ENCODE results near the gene GRAMD1B.
A peak's percentile ranks its signal among the peaks of the same experiment; 100 is the strongest.
"Not testable (repeated sequence)": the region's sequence is repeated elsewhere in the genome, so short reads cannot be mapped to it uniquely, and the experiment has no call there.

GRAMD1B gene

DNA sequence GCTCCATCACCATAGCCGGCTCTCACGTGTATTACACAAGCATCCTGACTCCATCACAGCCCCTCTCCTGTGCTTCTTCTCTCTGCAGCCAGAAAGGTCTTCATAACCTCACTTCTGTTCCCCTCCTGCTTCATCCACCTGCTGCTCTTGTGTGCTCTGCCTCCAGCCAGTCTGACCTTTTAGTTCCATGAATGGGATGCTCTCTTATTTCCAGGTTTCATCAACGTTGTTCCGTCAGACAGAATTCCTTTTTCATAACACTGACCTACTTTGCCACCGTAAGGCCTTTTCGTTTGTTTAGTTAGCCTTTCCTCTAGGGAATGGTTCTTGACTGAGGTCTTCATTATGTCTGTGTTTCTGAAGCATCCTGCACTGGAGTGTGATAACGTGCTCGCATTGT, 18.8 kb downstream of the GRAMD1B start:
- no peak for DNase-seq

DNA sequence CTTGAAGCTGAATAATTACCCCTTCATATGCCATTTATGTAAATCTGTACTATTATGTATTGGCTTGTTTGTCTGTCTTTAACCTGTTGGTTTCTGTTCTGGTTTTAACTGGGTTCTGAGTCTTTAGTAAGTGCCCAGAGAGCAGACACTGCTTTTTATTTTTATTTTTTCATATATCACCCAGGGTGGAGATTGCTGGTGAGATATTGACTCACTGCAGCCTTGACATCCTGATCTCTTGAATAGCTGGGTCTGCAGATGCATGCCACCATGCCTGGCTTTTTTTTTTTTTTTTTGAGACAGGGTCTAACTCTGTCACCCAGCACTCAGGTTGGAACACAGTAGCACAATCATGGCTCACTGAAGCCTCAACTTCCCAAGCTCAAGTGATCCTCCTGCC, 19.4 kb downstream of the GRAMD1B start:
- DNase-seq: no peak

DNA sequence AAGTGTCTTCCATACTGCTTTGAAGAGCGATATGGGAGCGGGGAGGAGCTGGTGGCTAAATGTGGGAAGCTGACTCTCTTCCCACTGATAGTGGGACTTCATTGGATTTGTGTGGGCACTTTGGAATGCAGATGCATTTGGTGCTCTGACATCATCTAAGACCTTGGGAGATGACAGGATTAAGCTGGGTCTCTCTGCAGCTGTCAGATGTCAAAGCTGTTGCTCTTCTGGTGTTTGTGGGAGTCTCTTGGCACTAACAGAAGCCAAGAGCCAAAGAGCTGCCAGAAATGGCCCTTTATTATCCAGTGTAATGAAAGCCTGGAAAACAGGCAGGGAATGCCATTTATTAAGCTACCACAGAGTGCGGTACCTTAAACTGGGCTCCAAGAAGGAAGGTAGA, 20.6 kb downstream of the GRAMD1B start:
- DNase-seq: peak in 1 of 2 experiments; percentile 64

DNA sequence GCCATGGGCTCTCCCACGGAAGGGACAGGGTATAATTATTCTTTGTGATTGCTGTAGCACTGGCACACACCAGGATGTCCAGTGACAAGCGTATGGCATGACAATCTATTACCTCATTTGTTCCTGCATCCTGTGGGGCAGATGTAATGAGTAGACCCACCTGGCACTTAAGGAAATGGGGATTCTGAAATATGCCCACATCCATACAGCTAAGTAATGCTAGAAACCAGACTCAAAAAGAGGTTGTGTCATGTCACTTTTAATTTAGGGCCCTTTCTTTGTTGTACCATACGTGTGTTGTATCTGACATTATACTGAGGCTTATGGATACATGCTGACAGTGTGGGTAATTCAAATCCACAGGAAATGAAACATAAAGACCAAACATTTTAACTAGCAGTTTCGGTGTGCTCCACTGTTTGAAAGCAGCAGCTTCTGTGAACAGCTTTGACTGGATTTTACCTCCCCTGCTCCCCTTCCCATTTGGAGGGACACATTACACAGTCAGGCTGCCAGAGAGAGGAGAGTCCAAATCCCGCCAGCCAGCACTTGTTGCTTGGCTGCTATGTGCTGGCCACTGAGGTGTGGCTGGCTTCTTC, 21.2 kb downstream of the GRAMD1B start:
- no peak for DNase-seq

DNA sequence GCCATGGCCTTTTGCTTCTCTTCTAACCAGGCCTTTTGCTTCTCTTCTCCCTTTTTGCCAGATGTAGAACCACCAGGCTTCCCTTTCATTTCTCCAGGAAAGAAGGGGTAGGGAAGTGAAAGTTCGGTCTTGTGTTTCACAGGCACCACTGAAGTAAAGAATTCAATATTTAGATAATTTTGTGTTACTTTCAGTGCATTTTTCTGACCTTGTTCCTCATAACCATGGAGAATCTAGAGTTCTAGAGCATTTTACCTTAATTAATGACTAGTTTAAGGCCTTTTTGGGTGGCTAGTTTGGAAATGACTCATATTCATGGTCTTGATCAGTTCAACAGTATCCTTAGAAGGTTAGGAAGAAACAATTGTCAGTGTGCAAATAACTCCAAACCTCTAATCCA, 22.7 kb downstream of the GRAMD1B start:
- DNase-seq: no peak

DNA sequence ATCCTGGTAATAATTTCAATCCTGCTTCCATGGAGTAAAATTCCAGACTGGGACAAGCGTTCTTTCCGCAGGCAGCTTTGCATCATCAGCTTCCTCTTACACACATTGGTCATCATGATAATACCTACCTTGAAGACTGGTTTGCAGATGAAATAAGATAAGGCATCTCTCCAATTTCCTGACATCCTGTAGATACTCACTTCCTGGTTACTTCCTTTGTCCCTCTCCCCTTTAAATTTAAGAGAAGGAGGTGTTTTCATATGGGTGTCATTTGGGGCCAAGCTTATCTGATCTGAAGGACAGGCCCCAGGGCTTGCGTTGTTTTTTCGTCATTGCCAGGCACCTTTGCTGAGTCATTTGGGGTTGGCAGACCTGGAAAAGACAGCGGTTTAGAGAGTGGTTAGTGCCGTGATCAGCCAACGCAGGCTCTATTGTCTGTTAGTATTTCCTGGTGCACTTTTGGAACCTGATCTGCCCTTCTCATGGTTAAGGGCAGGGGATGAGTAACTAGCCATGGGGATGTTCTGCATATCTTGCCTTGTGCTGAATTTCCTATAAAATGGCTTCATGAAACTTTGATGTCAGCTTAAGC, 24.1 kb downstream of the GRAMD1B start:
- DNase-seq: no peak

DNA sequence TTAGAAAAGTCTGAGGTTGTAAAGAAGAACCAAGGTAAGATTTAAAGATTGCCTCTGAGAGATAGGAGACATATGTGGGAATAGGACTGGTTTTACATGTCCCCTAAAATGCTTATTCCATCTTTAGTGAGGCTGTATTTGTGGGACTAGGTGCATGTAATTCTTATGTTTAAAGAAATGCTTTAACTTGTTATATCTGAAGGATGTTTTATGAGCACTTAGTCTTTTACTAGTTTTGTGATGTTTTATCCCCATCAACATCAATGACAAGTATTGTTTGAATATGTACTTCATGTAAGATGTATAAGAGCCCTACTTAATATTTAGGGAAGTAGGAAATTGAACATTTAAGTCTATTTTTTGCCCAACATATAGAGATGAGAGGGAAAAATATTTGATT, 24.7 kb downstream of the GRAMD1B start:
- no peak for DNase-seq

DNA sequence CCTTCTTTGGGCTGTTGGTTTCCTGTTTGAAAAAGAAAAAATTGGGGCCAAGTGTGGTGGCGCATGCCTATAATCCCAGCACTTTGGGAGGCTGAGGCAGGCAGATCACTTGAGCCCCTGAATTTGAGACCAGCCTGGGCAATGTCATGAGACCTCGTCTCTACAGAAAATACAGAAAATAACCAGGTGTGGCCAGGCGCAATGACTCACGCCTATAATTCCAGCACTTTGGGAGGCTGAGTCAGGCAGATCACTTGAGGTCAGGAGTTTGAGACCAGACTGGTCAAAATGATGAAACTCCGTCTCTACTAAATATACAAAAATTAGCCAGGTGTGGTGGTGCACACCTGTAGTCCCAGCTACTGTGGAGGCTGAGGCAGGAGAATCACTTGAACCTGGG, 26.4 kb downstream of the GRAMD1B start:
- not testable (repeated sequence) for DNase-seq

DNA sequence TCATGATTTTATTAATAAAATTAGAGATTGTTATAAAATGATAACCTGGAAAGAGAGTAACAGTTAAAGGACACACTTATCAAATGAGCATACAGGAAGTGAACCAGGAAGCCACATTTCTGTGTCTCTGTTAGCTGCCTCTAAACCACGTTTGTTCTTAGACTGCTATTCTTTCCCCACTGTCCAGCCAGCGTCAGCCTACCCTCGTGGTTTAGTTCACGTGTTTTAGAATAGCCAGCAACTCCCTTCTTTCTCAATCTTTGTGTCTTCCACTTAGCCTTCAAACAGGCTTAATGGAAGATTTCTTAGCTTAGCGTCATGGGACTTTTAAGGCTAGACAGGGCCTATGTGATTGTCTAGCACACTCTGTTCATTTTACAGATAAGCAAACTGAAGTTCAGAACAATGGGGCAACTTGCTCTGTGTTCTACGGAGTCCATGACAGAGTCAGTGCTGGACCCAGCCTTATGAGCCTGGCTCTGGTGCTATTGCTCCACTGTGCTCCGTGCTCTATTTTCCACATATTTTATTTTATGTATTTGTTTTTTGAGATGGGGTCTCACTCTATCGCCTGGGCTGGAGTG, 27.2 kb downstream of the GRAMD1B start:
- DNase-seq: no peak

DNA sequence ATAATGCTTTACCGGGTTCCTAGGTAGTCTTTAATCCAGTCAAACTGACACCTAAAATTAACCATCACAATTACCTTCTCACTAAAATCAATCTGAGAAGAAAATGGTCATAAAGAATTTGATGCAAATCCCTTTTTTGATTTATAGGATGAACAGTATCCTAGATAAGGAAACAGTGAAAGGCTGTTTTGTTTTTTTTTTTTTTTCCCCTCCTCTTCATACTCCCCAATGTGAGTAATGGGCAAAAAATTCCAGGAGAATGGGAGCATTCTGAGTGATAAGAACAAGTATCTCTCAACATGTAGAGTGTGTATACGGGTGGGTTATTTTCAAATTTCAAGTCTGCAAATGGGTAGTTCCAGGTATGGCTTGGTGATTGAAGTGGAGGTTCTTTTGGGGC, 28.4 kb downstream of the GRAMD1B start:
- no peak for DNase-seq

DNA sequence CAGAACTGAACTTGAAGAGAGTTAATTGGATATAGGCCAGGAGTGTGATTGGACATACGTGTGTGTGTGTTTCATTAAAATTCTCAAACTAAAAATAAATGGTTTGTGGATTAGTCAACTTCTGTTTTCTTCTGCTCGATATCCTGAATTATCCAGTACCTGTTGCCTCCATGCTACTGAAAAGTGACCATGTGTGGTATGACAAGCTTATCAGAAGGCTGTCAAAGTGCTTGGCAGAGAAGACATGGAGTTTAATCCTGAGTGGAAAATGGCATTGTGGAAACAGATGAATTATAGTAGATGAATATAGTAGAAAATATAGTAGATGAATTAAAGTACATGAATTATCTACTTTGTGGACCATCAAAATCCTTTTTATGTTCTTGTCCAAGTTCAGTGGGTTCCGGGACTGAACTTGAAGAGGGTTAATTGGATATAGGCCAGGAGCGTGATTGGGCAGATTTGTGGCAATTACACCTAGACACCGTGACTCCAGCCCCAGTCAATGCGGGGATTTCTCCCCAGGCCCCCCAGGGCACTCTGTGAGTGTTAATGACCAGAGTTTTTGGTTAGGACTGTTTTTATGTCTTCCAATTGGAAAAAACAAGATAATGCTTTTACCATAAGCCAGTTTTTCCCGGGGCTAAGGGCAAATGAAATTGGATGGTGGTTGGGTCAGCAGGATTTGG, 30.1 kb downstream of the GRAMD1B start:
- DNase-seq: no peak

DNA sequence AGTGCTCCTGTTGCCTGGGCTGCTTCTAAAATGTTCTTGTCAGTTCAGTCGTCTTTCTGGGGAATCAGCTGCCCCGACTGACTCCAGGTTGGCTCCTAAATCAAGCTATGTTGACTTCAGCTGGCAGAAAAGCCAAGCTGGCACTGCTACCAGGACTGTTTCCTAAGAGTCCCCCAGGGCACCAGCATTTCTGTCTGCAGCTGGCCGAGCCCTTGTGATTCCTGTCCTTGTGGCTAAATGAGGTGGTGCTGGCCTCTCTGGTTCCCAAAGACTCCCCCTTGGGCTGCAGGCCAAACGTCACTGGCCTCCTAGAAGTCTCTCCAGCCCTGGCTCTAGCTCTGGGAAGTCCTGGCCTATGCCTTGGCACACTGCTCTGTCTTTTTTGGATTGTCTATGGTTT, 31.1 kb downstream of the GRAMD1B start:
- no peak for DNase-seq

DNA sequence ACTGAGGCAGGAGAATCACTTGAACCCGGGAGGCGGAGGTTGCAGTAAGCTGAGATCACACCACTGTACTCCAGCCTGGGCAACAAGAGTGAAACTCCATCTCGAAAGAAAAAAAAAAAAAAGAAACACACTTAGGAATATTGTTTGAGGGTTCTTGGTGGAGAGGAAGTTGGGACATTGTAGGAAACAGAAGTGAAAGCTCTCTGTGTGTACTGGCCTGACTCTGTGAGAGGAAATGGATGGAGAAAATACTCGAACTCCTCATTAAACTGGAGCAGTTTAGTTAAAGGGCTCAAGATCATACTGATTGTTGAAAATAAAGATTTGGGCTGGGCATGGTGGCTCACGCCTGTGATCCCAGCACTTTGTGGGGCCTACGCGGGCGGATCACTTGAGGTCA, 35.6 kb downstream of the GRAMD1B start:
- not testable (repeated sequence) for DNase-seq

DNA sequence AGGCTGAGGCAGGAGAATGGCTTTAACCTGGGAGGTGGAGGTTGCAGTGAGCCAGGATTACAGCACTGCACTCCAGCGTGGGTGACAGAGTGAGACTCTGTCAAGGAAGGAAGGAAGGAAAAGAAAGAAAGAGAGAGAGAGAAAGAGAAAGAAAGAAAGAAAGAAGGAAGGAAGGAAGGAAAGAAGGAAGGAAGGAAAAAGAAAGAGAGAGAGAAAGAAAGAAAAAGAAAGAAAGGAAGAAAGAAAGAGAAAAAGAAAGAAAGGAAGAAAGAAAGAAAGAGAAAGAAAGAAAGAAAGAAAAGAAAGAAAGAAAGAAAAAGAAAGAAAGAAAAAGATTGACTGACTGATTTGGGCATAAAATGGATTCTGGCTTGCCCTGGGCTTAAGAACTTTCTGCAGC, 36.1 kb downstream of the GRAMD1B start:
- not testable (repeated sequence) for DNase-seq

DNA sequence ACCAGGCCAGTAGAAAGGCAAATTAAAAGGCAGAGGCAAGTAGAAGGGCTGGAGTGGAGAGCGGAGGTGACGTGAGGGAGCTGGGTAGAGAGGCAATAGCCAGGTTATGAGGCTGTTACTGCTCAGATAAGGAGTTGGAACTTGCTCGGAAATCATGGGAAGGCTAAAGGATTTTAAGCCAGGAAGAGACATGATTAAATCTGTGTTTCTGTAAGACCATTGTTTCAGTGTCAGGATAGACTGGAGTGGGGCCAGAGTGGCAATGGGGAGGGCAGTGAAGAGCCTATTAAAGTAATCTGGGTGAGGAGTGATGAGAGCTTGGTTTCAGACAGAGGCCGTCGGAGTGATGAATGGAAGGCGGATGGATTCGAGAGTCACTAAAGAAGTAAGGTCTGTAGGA, 39.0 kb downstream of the GRAMD1B start:
- peak in 1 of 2 experiments; percentile 19 for DNase-seq

DNA sequence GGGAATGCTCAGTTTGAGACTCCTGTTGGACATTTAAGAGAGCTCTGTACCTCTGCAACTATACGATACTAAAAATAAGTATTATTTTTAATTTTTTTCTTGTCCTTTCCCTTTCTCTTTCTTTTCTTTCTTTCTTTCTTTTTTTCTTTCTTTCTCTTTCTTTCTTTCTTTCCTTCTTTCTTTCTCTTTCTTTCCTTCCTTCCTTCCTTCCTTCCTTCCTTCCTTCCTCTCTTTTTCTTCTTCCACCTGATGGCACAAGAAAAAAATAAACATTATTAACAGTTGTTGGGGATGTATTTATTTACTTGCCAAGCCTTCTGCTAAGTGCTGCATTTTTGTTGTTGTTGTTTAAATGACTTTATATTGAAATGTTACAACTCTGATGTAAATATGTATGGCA, 39.5 kb downstream of the GRAMD1B start:
- DNase-seq: no peak

DNA sequence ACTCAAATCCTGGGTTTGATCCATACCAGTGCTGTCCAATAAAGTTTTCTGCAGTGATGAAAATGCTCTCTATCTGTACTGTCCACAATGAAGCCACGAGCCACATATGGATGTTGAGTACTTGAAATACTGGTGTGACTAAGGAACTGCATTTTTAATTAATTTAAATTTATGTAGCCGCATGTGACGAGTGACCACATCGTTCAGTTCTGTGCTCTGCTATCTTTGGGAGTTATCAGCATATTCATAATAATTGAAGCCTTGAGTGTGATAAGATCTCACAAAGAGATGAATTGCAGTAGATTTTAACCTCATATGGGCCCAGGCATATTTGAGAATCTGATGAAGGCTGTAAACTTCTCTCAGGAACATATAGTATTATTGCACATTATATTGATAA, 40.8 kb downstream of the GRAMD1B start:
- DNase-seq: no peak

DNA sequence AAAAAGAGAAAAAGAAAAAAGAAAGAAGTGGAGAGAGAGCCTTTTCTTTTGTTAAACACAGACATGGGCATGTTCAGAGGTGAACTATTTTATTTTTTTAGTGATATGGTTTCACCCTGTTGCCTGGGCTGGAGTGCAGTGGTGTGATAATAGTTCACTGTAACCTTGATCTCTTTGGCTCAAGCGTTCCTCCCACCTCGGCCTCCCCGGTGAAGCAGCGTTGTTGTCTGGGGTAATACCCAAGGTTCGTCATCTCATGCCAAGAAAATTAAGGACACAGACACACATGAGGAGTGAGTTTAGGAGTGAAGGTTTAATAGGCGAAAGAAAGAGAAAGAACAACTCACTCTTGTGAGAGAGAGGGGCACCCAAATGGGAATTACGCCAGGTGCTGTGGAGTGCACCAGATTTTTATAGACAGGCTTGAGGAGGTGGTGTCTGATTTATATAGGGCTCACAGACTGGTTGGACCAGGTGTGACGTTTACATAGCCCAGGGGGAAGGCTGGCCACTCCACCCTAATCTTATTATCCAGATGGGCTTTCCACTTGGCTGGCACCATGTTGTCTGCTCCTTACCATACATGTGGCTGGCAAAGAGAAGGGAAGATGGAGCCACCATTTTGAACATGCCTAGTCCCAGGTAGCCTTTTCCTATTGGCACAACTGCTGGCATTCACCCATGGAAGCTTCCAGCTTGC, 42.3 kb downstream of the GRAMD1B start:
- peak; percentile 86 to 96 for DNase-seq

DNA sequence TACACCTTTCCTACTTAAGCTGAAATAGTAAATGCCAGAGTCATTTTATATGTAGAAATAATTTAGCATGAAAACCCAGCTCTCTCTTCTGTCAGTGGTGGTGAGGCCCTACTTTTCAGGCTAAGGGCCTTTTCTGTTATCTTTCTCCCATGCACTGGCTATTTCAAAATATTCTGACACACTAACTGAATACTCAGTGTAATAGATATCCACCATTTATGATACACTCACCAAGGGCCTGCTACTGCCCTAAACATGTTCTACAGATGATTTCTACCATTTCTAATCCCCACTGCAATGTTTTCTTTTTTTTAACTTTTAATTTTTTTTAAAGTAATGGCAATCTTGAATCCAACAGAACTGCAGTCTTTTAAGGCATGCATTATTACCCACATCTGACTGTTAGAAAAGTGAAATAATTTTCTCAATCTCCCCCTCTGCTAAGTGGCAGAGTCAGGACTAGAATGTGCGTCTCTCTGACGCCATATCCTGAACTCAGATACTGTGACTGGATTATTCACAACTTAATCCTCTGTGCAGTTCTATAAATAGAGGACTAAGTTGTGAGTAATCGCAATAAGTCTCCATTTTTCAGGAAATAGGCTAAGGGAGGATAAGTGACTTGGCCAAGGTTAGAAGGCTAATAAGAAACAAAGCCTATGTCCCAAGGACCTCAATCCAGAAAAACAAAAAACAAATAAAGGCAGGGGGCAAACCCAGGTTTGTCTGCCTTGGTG, 44.0 kb downstream of the GRAMD1B start:
- no peak for DNase-seq

DNA sequence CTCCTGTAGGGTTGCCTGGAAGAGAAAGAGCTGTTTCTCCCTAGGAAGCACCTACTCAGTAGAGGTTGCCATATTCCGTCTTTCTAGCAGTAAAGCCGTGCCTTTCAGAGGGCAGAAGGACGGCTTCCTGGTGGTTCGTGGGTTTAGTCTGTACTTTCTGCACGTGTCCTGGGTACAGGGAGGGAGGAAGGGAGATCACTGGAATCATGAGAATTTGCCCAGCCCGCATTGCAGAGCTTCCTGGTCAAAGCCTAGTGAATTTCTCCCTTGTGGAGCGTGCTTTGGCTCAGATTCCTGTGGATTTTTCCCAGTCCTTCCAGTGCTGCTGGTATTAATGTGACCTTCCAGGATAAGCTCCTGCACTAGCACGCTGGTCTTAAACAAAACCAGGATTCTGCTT, 44.9 kb downstream of the GRAMD1B start:
- no peak for DNase-seq

DNA sequence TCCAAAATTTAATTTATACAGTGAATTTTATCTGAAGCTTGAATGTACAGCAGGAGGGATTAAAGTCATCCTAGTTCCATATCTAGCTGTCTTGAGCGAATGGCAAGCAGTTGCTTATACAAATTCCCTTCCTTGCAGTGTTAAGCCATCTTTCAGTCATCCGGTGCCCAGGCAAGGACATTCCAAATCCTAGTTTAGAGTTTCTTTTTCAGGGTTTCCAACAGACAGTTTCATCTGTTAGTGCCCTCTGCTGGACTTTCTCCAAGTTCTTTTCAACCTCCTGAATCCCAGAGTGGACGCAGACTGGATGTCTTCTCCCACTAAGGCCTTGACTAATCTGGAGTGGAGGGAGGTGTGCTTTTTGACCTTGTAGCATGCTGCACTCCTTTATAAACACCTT, 45.4 kb downstream of the GRAMD1B start:
- peak; percentile 22 to 74 for DNase-seq

DNA sequence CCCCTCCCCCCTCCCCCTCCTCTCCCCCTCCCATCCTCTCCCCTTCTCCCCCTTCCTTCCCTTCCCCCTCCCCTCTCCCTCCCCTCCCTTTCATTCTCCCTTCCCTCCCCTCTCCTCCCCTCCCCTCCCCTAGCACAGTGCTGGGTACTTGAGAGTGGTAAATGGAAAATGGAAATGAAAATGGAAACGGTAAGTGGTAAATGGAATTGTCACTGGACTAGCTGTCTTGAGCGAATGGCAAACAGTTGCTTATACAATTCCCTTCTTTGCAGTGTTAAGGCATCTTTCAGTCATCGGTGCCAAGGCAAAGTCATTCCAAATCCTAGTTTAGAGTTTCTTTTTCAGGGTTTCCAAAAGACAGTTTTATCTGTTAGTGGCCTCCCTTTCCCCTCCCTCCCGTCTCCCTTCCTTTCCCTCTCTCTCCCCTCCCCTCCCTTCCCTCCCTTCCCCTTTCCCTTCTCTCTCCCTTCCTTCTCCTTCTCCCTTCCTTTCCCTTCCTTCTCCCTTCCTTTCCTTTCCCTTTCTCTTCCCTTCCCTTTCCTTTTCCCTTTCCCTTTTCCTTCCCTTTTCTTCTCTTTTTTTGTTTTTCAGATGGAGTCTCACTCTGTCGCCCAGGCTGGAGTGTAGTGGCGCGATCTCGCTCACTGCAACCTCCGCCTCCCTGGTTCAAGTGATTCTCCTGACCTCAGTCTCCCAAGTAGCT, 47.3 kb downstream of the GRAMD1B start:
- DNase-seq: no peak

All from NCI-H524 (cell line).